CD4-positive, alpha-beta T cell treated with Interleukin-6 for 4 hours (primary cell): ENCODE data around the gene PPP2R5C.

Experiments used
- DNase-seq: peaks from one replicate; pipeline ENCODE4 v3.0.0-alpha.2; 2020; ENCODE audit warnings: mixed read lengths

Gene PPP2R5C

DNA sequence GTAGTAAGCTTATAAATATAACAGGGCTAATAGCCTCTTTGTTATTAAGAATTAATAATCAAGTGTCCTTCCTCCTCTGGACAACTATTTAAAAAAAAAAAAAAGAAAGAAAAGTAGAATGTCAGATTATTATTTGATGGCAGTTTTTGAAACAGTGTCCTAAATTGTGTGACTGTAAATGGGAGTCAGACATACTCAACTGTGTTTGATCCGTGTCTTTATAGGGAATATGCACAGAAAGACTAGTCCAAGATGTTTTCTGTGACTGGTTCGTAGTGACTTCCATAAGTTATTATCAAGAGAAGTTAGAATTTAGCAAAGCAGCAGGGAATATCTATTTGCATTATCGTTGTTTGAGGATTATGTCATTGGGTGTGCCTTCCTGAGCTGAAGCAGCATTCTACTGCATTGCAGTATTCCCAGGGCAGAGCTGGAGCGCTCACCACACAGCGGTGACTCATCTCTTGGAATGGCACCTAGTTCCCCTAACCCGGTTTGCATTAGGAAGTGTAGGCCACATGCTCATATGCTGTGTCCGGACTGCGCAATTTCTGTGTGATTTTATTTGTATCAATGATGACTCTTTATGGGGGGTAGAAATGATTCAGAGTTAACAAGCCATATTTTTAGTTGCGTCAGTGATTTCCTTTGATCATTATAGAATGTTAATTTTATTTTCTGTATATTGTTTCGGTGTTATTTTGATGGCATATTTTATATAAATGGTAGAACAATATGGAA, 210.8 kb downstream of the PPP2R5C start:
- no peak for DNase-seq

DNA sequence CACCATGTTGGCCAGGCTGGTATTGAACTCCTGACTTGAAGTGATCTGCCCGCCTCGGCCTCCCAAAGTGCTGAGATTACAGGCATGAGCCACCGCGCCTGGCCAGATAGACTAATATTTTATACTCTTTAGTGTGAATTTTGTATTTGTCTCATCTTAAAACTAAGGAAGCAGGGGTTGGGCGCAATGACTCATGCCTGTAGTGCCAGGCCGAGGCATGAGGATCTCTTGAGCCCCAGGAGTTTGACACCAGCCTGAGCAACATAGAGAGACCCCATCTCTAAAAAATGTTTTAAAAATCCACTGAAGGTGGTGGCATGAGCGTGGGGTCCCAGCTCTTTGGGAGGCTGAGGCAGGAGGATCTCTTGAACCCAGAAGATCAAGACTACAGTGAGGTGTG, 211.8 kb downstream of the PPP2R5C start:
- DNase-seq: no peak

GRCh38 chr14:101975231-101975630, 213.7 kb downstream of the PPP2R5C start:
- DNase-seq: no peak
